K562 (cell line): ENCODE data around the gene NMT1. TPM values are rescaled to one million over a fixed set of nuclear protein-coding genes. Genes with fewer than 3 reads are reported as not detected.
"Not testable (repeated sequence)": the region's sequence is repeated elsewhere in the genome, so short reads cannot be mapped to it uniquely, and the experiment has no call there.

Experiments
- ATAC-seq: fragments of 200-7000 bp; cut with Tn5 transposase; 3 replicates; pipeline ENCODE4 v1.9.1; 2020; ENCODE audit warnings: moderate library complexity
- BruUV-seq: library from RNA; stranded (reverse); fragments of 400-500 nt; replicated peaks from 2 replicates; lab custom pipeline; 2021; lab: Mats Ljungman, UMichigan
- CTCF ChIA-PET: fragments of 300-600 bp; formaldehyde crosslinking; extraction: SDS; loops from one replicate; lab custom pipeline; 2021; ENCODE audit warnings: low intra/inter-chr PET ratio; lab: Yijun Ruan, JAX
- POLR2A ChIA-PET: fragments of 300-600, 350-650 bp; sonication (Branson Sonifier 250); formaldehyde crosslinking; extraction: SDS; loops from one replicate; lab custom pipeline; 2021; ENCODE audit warnings: antibody characterized with exemption, inconsistent platforms; lab: Yijun Ruan, JAX
- DNase-seq, 4 experiments: peaks; one replicate each; pipeline versions ENCODE4 v3.0.0 to v3.0.0-alpha.2; 2011 to 2018; ENCODE audit warnings: low spot score in 3 of 4, mixed read lengths in 3 of 4; ENCODE audit errors: extremely low read depth in 1 of 4
- FAIRE-seq: peaks from 2 replicates; lab custom pipeline; 2011; peaks lifted over from hg19 to GRCh38; lab: Jason Lieb, UNC
- H2AFZ ChIP-seq: 2 replicates; pipeline ENCODE4 v1.6.0; 2011; ENCODE audit warnings: low read depth, low read length, control low read depth, inconsistent platforms
- H3K27ac ChIP-seq: fragments of 200-600 bp; 3 replicates; pipeline ENCODE4 v1.8.0; 2011; ENCODE audit warnings: low read depth, mild to moderate bottlenecking, control low read depth, inconsistent platforms, low read length, moderate library complexity, mixed read lengths; ENCODE audit errors: extremely low read depth
- H3K27me3 ChIP-seq, 2 experiments: fragments of 300-600 bp in 1 of 2; 2 replicates in 1 of 2; 3 replicates in 1 of 2; pipeline versions ENCODE4 v1.6.0 to v1.8.0; 2011; ENCODE audit warnings: inconsistent platforms in 2 of 2, low read length in 2 of 2, mild to moderate bottlenecking in 1 of 2, mixed read lengths in 1 of 2, moderate library complexity in 1 of 2; ENCODE audit not compliant: control insufficient read depth in 2 of 2, insufficient read depth in 2 of 2
- H3K36me3 ChIP-seq: fragments of 300-600 bp; 3 replicates; pipeline ENCODE4 v1.8.0; 2011; ENCODE audit warnings: mild to moderate bottlenecking, low read length, inconsistent platforms; ENCODE audit not compliant: control insufficient read depth, insufficient read depth
- H3K4me1 ChIP-seq, 2 experiments: fragments of 200-600 bp in 1 of 2; replicated peaks in 1 of 2; 2 replicates in 1 of 2; 3 replicates in 1 of 2; pipeline versions ENCODE4 v1.5.1 to v1.8.0; 2011; ENCODE audit warnings: inconsistent platforms in 2 of 2, low read length in 2 of 2, mild to moderate bottlenecking in 1 of 2, mixed read lengths in 1 of 2, moderate library complexity in 1 of 2; ENCODE audit not compliant: control insufficient read depth in 2 of 2, insufficient read depth in 2 of 2
- H3K4me2 ChIP-seq: 2 replicates; pipeline ENCODE4 v1.6.1; 2011; ENCODE audit warnings: low read length, control low read depth, inconsistent platforms, mixed read lengths; ENCODE audit not compliant: insufficient read depth
- H3K4me3 ChIP-seq: fragments of 200-600 bp; sonication (generic), shearing (Covaris generic); 2 replicates; pipeline ENCODE4 v1.5.1; 2016; ENCODE audit warnings: control low read depth, inconsistent platforms
- H3K79me2 ChIP-seq: fragments of 200-600 bp; 3 replicates; pipeline ENCODE4 v1.8.0; 2011; ENCODE audit warnings: low read length, inconsistent platforms; ENCODE audit not compliant: control insufficient read depth, insufficient read depth
- H3K9ac ChIP-seq, 2 experiments: 2 replicates each; pipeline versions ENCODE4 v1.6.0 to v1.6.1; 2011; ENCODE audit warnings: low read depth in 2 of 2, low read length in 2 of 2, control low read depth in 1 of 2, inconsistent platforms in 1 of 2, mild to moderate bottlenecking in 1 of 2, mixed read lengths in 1 of 2; ENCODE audit not compliant: insufficient read depth in 1 of 2
- H3K9me1 ChIP-seq: one replicate; pipeline ENCODE4 v1.6.0; 2011; ENCODE audit warnings: inconsistent platforms, mild to moderate bottlenecking, low read length, moderate library complexity; ENCODE audit not compliant: control insufficient read depth, insufficient read depth
- H3K9me3 ChIP-seq: replicated peaks from 2 replicates; pipeline ENCODE4 v1.5.1; 2011; ENCODE audit warnings: low read depth, low read length, inconsistent platforms; ENCODE audit not compliant: control insufficient read depth, insufficient read depth
- H4K20me1 ChIP-seq: replicated peaks from 2 replicates; pipeline ENCODE4 v1.6.1; 2011; ENCODE audit warnings: low read length, inconsistent platforms, mixed read lengths; ENCODE audit not compliant: control insufficient read depth, insufficient read depth
- BCOR ChIP-seq: fragments of 450-650 bp; IDR thresholded peaks from 2 replicates; pipeline ENCODE4 v1.6.1; 2016
- DDX20 ChIP-seq: fragments of 450-650 bp; IDR thresholded peaks from 2 replicates; pipeline ENCODE4 v1.6.1; 2016; ENCODE audit warnings: missing genetic modification characterization, low read depth, mild to moderate bottlenecking, missing compliant biosample characterization, moderate library complexity
- DMBX1 ChIP-seq: fragments of 250-450 bp; sonication (Bioruptor Pico); IDR thresholded peaks from 2 replicates; pipeline ENCODE4 v1.8.0; 2022; ENCODE audit warnings: inconsistent platforms, mild to moderate bottlenecking, moderate library complexity, borderline replicate concordance
- EGR1 ChIP-seq: fragments of 450-650 bp; conservative IDR thresholded peaks from 2 replicates; pipeline ENCODE4 v1.6.1; 2017; ENCODE audit warnings: mild to moderate bottlenecking
- GABPB1 ChIP-seq: sonication (generic); formaldehyde crosslinking; IDR thresholded peaks from 2 replicates; pipeline ENCODE4 v1.8.0; 2022; ENCODE audit warnings: mild to moderate bottlenecking, missing genetic modification reagents
- KDM1A ChIP-seq, 2 experiments: fragments of 450-650 bp; IDR thresholded peaks; 2 replicates each; pipeline ENCODE4 v1.6.1; 2016; ENCODE audit warnings: mild to moderate bottlenecking in 2 of 2
- OTX1 ChIP-seq: fragments of 450-650 bp; formaldehyde crosslinking; IDR thresholded peaks from 2 replicates; pipeline ENCODE4 v1.4.0; 2022; ENCODE audit warnings: mild to moderate bottlenecking
- PHF20 ChIP-seq: fragments of 450-650 bp; IDR thresholded peaks from 2 replicates; pipeline ENCODE4 v1.6.1; 2018; ENCODE audit not compliant: partially characterized antibody
- POLR3G ChIP-seq: IDR thresholded peaks from 2 replicates; pipeline ENCODE4 v1.6.1; 2011; ENCODE audit not compliant: insufficient read length, insufficient replicate concordance; ENCODE audit errors: extremely low read depth
- RBM25 ChIP-seq: fragments of 200-400 bp; formaldehyde crosslinking; IDR thresholded peaks from 2 replicates; pipeline ENCODE4 v1.6.1; 2018; ENCODE audit warnings: low read length, low read depth, moderate library complexity; ENCODE audit not compliant: severe bottlenecking
- SMARCA5 ChIP-seq: fragments of 450-650 bp; IDR thresholded peaks from 2 replicates; pipeline ENCODE4 v1.6.1; 2016
- ZEB2 ChIP-seq: fragments of 450-650 bp; IDR thresholded peaks from 2 replicates; pipeline ENCODE4 v1.6.1; 2016
- ZFX ChIP-seq: sonication (generic); formaldehyde crosslinking; IDR thresholded peaks from 2 replicates; pipeline ENCODE4 v1.8.0; 2022; ENCODE audit warnings: mild to moderate bottlenecking, missing genetic modification reagents, moderate library complexity
- ZNF146 ChIP-seq: IDR thresholded peaks from one replicate; pipeline ENCODE4 v1.6.1; 2018; ENCODE audit warnings: missing compliant biosample characterization; ENCODE audit not compliant: unreplicated experiment
- ZNF24 ChIP-seq: fragments of 450-650 bp; IDR thresholded peaks from 2 replicates; pipeline ENCODE4 v1.6.1; 2016
- ZNF57 ChIP-seq: fragments of 450-650 bp; formaldehyde crosslinking; IDR thresholded peaks from 2 replicates; pipeline ENCODE4 v1.4.0; 2020; ENCODE audit warnings: mild to moderate bottlenecking, moderate library complexity
- ZNF589 ChIP-seq: fragments of 200-800 bp; sonication (Bioruptor generic); IDR thresholded peaks from 2 replicates; pipeline ENCODE4 v1.6.1; 2016; ENCODE audit warnings: low read depth, missing genetic modification characterization, missing compliant biosample characterization
- ZNF717 ChIP-seq: fragments of 250-450 bp; sonication (Bioruptor Pico); IDR thresholded peaks from 2 replicates; pipeline ENCODE4 v1.5.0; 2021
- ZNF778 ChIP-seq: fragments of 450-650 bp; formaldehyde crosslinking; IDR thresholded peaks from 2 replicates; pipeline ENCODE4 v1.4.0; 2020; ENCODE audit warnings: mild to moderate bottlenecking, moderate library complexity
- ZNF79 ChIP-seq: fragments of 250-450 bp; sonication (Bioruptor Pico); IDR thresholded peaks from 2 replicates; pipeline ENCODE4 v1.4.0; 2020; ENCODE audit warnings: low read depth, mild to moderate bottlenecking, moderate library complexity
- WGBS: fragments of 100-300 bp; shearing (Covaris generic); methylation state at CpG from one replicate; pipeline ENCODE4 v1.1.6; 2016; ENCODE audit warnings: low coverage, mixed read lengths; ENCODE audit not compliant: insufficient coverage; ENCODE audit errors: missing lambda C conversion rate; 5-methylcytosine and 5-hydroxymethylcytosine counted together
- in situ Hi-C: fragments of 300-500 bp; cut with MboI; formaldehyde crosslinking; loops from 4 replicates; pipeline ENCODE4 v1.15.0; 2018; ENCODE audit warnings: inconsistent platforms, mixed read lengths
- intact Hi-C: fragments of 100-400 bp; cut with micrococcal nuclease; formaldehyde crosslinking; loops from 2 replicates; pipeline ENCODE4 v1.14.2; 2022
- polyA plus RNA-seq, 8 experiments: library from polyadenylated mRNA; depleted of rRNA in 4 of 8; stranded (reverse) in 5 of 8; unstranded in 3 of 8; fragments of >200 nt; fragmentation: Nextera tagmentation in 2 of 8; fragmentation: Illumina TruSeq in 1 of 8; extraction: Ambion mirVana in 2 of 8; extraction: Trizol in 1 of 8; gene quantifications; 2 replicates each; pipeline versions ENCODE4 v1.2.1 to v1.2.3, GENCODE V29; 2011 to 2014; ENCODE audit warnings: inconsistent platforms in 1 of 8, missing spikeins in 1 of 8
- total RNA-seq, 7 experiments: library from RNA; depleted of rRNA in 6 of 7; stranded (reverse); fragments of >200 nt in 6 of 7; fragmentation: Illumina TruSeq in 2 of 7; extraction: Trizol in 2 of 7; gene quantifications; 2 replicates each; pipeline versions ENCODE4 v1.2.1 to v1.2.3, GENCODE V29; 2011 to 2021; ENCODE audit warnings: low replicate concordance in 1 of 7

Gene NMT1
- total and polyA plus RNA-seq, 9 of the 15 experiments (the other 6 are each of a cell fraction or from before 2014, with no cell fraction given), result 86.7 to 569 (median 213) TPM

DNA sequence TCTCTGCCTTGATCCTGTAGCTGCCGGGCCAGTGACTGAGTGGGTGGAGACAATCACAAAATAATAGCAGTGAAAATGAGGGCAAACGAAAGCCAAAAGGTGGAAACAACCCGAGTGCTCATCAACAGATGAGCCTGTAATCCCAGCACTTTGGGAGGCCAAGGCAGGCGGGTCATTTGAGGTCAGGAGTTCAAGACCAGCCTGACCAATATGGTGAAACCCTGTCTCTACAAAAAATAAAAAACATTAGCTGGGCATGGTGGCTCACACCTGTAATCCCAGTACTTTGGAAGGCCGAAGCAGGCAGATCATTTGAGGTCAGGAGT, 63.6 kb downstream of the NMT1 start:
- DNase-seq, result peak in 1 of 4 experiments; percentile 51
- Histone ChIP-seq H2AFZ (peak overlapping the region; percentile 82), H3K4me1 (peaks cover 38 to 53% of the 10 kb centered on the region in 2 experiments), H3K9ac (peak overlapping the region; percentile 60 to 85; a peak in 2 of 4 replicates), H3K4me2 (peak overlapping the region; percentile 67), H3K27ac (peak overlapping the region; percentile 92; the same call in 2 of the 3 replicates)
- H3K9me1 ChIP-seq, CTCF ChIA-PET, BruUV-seq, ATAC-seq, H3K79me2 ChIP-seq, H3K36me3 ChIP-seq, H3K27me3 ChIP-seq, H4K20me1 ChIP-seq, H3K4me3 ChIP-seq, H3K9me3 ChIP-seq, in situ Hi-C loops: not testable (repeated sequence)
- intact Hi-C loops, result loop anchor here (10.0 kb wide), 1 partner anchor 110 kb away; no protein-coding TSS in a partner anchor
- TF ChIP-seq EGR1 (peak; percentile 82; the same call in 1 of the 2 replicates), ZNF589 (0 out of 2 replicates have a peak, but pooled peaks have one; percentile 7), DMBX1 (CRISPR knock-in tag) (0 out of 2 replicates have a peak, but pooled peaks have one; percentile 18), ZEB2 (0 out of 2 replicates have a peak, but pooled peaks have one; percentile 11)
- 12% methylated on average over 5 of the region's 5 CpGs for WGBS
- POLR2A ChIA-PET, result interaction anchor here (0.6 to 1.1 kb wide), 2 partner anchors 23 to 218 kb away, joined by 3 read pairs; partner anchors contain the start of gene HEXIM1
- peak; percentile 88 for FAIRE-seq

DNA sequence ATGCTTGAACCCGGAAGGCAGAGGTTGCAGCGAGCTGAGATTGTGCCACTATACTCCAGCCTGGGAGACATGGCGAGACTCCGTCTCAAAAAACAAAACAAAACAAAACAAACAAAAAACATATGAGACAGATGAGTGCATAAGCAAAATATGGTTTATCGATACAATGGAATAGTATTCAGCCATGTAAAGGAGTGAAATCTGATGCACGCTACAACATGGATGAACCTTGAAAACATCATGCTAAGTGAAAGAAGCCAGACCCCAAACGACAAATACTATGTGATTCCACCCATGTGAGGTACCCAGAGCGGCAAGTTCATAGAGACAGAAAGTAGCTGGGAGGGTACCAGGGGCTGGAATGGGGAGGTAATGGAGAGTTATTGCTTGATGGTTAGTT, 64.4 kb downstream of the NMT1 start:
- Histone ChIP-seq H3K9ac (no peak overlapping the region), H3K79me2 (no peaks in the 10 kb centered on the region; the same call in 2 of the 3 replicates), H4K20me1 (0 out of 2 replicates have a peak, but pooled peaks cover 6% of the 10 kb centered on the region), H2AFZ (no peak overlapping the region), H3K9me1 (no peaks in the 10 kb centered on the region), H3K4me2 (no peak overlapping the region), H3K4me1 (peaks cover 41 to 54% of the 10 kb centered on the region in 2 experiments), H3K36me3 (no peaks in the 10 kb centered on the region), H3K9me3 (no peaks in the 10 kb centered on the region), H3K4me3 (no peak overlapping the region), H3K27me3 (no peaks in the 10 kb centered on the region), H3K27ac (no peak overlapping the region; the same call in 2 of the 3 replicates)
- ChIA-PET POLR2A (interaction anchor here (0.6 kb wide), 1 partner anchor 219 kb away, joined by 3 read pairs; no protein-coding TSS in a partner anchor), CTCF (no interaction called here)
- in situ Hi-C loops (no loop called here), intact Hi-C loops (loop anchor here (10.0 kb wide), 1 partner anchor 111 kb away; no protein-coding TSS in a partner anchor)
- WGBS, result 88% methylated on average over 8 of the region's 8 CpGs
- peak; percentile 54 for FAIRE-seq
- no peak for ATAC-seq
- DNase-seq, result no peak
- no TSS peak for BruUV-seq
- TF ChIP-seq KDM1A (IDR thresholded peaks at IDR 0.05) (peak; percentile 10 to 27; a peak in 2 of 4 replicates), SMARCA5 (peak; percentile 55; the same call in 1 of the 2 replicates), GABPB1 (no peak), OTX1 (CRISPR knock-in tag) (0 out of 2 replicates have a peak, but pooled peaks have one; percentile 35), ZNF57 (CRISPR knock-in tag) (no peak), POLR3G (no peak), ZNF24 (no peak), ZFX (CRISPR knock-in tag) (0 out of 2 replicates have a peak, but pooled peaks have one; percentile 3), RBM25 (peak; percentile 77), ZNF146 (CRISPR knock-in tag) (peak; percentile 92), ZNF79 (CRISPR knock-in tag) (no peak), PHF20 (peak; percentile 16), DDX20 (tag) (no peak), ZNF717 (no peak), BCOR (peak; percentile 72; the same call in 1 of the 2 replicates), ZNF778 (CRISPR knock-in tag) (no peak)
